H1 (cell line): ENCODE data around the gene SIX3.

ENCODE experiments used
- POLR2A ChIP-seq, 2 experiments: IDR thresholded peaks; 1 replicate in 1 of 2; 2 replicates in 1 of 2; pipeline ENCODE4 v1.6.1; 2011; ENCODE audit warnings: low read depth in 2 of 2, low read length in 2 of 2, mild to moderate bottlenecking in 2 of 2; ENCODE audit errors: control extremely low read depth in 1 of 2
- RXRA ChIP-seq: IDR thresholded peaks from 2 replicates; pipeline ENCODE4 v1.6.1; 2011; ENCODE audit warnings: low read depth, mild to moderate bottlenecking, low read length, moderate library complexity; ENCODE audit not compliant: insufficient read depth
- SP1 ChIP-seq: IDR thresholded peaks from 2 replicates; pipeline ENCODE4 v1.6.1; 2011; ENCODE audit warnings: low read depth, low read length

GRCh38 chr2:44897406-44897805 is 44.1 kb upstream of the SIX3 start:
- TF ChIP-seq SP1, result no peak
- no peak for TF ChIP-seq RXRA
- TF ChIP-seq POLR2A (IDR thresholded peaks at IDR 0.05; ENCODE audit: control extremely low read depth in 1 of 2, low read depth in 2 of 2, low read length in 2 of 2), result no peak
